SK-N-SH (cell line): ENCODE data around the gene BIRC6. TPM values are rescaled to one million over a fixed set of nuclear protein-coding genes. Genes with fewer than 3 reads are reported as not detected.

Experiments used
- CTCF ChIA-PET: fragments of 300-600, 350-600 bp; formaldehyde crosslinking; extraction: SDS; loops from one replicate; lab custom pipeline; 2021; lab: Yijun Ruan, JAX
- POLR2A ChIA-PET: fragments of 350-600 bp; sonication (Branson Sonifier 250); formaldehyde crosslinking; extraction: SDS; loops from one replicate; lab custom pipeline; 2020; ENCODE audit warnings: antibody characterized with exemption, inconsistent platforms; lab: Yijun Ruan, JAX
- DNase-seq: peaks from one replicate; pipeline ENCODE4 v3.0.0; 2012
- H2AFZ ChIP-seq: fragments of 200-600 bp; sonication (generic); 2 replicates; pipeline ENCODE4 v1.8.1; 2016; ENCODE audit warnings: antibody characterized with exemption, mild to moderate bottlenecking, low read depth
- H3F3A ChIP-seq: fragments of 200-600 bp; sonication (generic); replicated peaks from 2 replicates; pipeline ENCODE3; 2016; ENCODE audit warnings: antibody characterized with exemption, mild to moderate bottlenecking; ENCODE audit not compliant: insufficient read depth
- H3K27ac ChIP-seq, 2 experiments: fragments of 200-500 bp in 1 of 2; fragments of 200-600 bp in 1 of 2; sonication (Bioruptor generic) in 1 of 2; sonication (generic), shearing (Covaris generic) in 1 of 2; 2 replicates each; pipeline versions ENCODE4 v1.5.1 to v1.6.1; 2014 to 2016; ENCODE audit warnings: low read depth in 2 of 2, inconsistent platforms in 1 of 2, low read length in 1 of 2, mild to moderate bottlenecking in 1 of 2, mixed read lengths in 1 of 2
- H3K27me3 ChIP-seq: fragments of 200-600 bp; sonication (generic), shearing (Covaris generic); 2 replicates; pipeline ENCODE4 v1.6.1; 2016; ENCODE audit warnings: mixed run types; ENCODE audit not compliant: insufficient read depth
- H3K36me3 ChIP-seq, 2 experiments: fragments of 200-500 bp in 1 of 2; fragments of 200-600 bp in 1 of 2; sonication (Bioruptor generic) in 1 of 2; sonication (generic) in 1 of 2; replicated peaks in 1 of 2; 2 replicates each; pipeline versions ENCODE3 to v1.5.1; 2014 to 2016; ENCODE audit warnings: low read length in 1 of 2, mild to moderate bottlenecking in 1 of 2; ENCODE audit not compliant: insufficient read depth in 2 of 2, control insufficient read depth in 1 of 2
- H3K4me1 ChIP-seq, 2 experiments: fragments of 200-500 bp in 1 of 2; fragments of 200-600 bp in 1 of 2; sonication (Bioruptor generic) in 1 of 2; sonication (generic), shearing (Covaris generic) in 1 of 2; 2 replicates each; pipeline versions ENCODE4 v1.5.1 to v1.6.1; 2014 to 2016; ENCODE audit warnings: low read depth in 1 of 2, low read length in 1 of 2, mixed run types in 1 of 2; ENCODE audit not compliant: insufficient read depth in 2 of 2, control insufficient read depth in 1 of 2
- H3K4me2 ChIP-seq: fragments of 200-600 bp; sonication (generic), shearing (Covaris generic); 2 replicates; pipeline ENCODE4 v1.6.1; 2017; ENCODE audit warnings: mixed run types
- H3K4me3 ChIP-seq, 2 experiments: fragments of 200-500 bp in 1 of 2; fragments of 200-600 bp in 1 of 2; sonication (Bioruptor generic) in 1 of 2; sonication (generic), shearing (Covaris generic) in 1 of 2; 2 replicates each; pipeline versions ENCODE4 v1.5.1 to v1.8.1; 2014 to 2016; ENCODE audit warnings: low read depth in 2 of 2, inconsistent platforms in 1 of 2, low read length in 1 of 2, mild to moderate bottlenecking in 1 of 2, mixed read lengths in 1 of 2, moderate library complexity in 1 of 2
- H3K79me2 ChIP-seq: fragments of 200-600 bp; sonication (generic); 2 replicates; pipeline ENCODE4 v1.8.1; 2017; ENCODE audit warnings: mild to moderate bottlenecking; ENCODE audit not compliant: insufficient read depth
- H3K9ac ChIP-seq: fragments of 200-600 bp; sonication (generic); 2 replicates; pipeline ENCODE4 v1.6.1; 2017; ENCODE audit warnings: mixed run types
- H3K9me2 ChIP-seq: fragments of 200-600 bp; sonication (generic); 2 replicates; pipeline ENCODE4 v1.6.1; 2017; ENCODE audit warnings: mixed run types
- H3K9me3 ChIP-seq: fragments of 200-600 bp; sonication (generic); 2 replicates; pipeline ENCODE4 v1.6.1; 2017; ENCODE audit warnings: mixed run types, mild to moderate bottlenecking, moderate library complexity
- H4K20me1 ChIP-seq: fragments of 200-600 bp; sonication (generic); 2 replicates; pipeline ENCODE4 v1.6.1; 2017; ENCODE audit warnings: mild to moderate bottlenecking, mixed run types; ENCODE audit not compliant: insufficient read depth
- EZH2phosphoT487 ChIP-seq: fragments of 200-600 bp; sonication (generic); IDR thresholded peaks from 2 replicates; pipeline ENCODE4 v1.6.1; 2017; ENCODE audit warnings: low read depth, mixed run types, mild to moderate bottlenecking, antibody characterized with exemption, moderate library complexity, borderline replicate concordance
- GABPA ChIP-seq: IDR thresholded peaks from 2 replicates; pipeline ENCODE4 v1.4.0; 2012; ENCODE audit warnings: low read depth, mild to moderate bottlenecking
- MEF2A ChIP-seq: IDR thresholded peaks from 2 replicates; pipeline ENCODE4 v1.4.0; 2012; ENCODE audit warnings: low read depth, borderline replicate concordance
- MXI1 ChIP-seq: IDR thresholded peaks from 2 replicates; pipeline ENCODE4 v1.6.1; 2012; ENCODE audit warnings: mild to moderate bottlenecking, low read depth, low read length, improper control_type of control experiment
- NFIC ChIP-seq: IDR thresholded peaks from 2 replicates; pipeline ENCODE4 v1.4.0; 2012; ENCODE audit warnings: borderline replicate concordance
- POLR2AphosphoS5 ChIP-seq: IDR thresholded peaks from 2 replicates; pipeline ENCODE4 v1.6.1; 2012; ENCODE audit warnings: low read depth, low read length
- RCOR1 ChIP-seq: fragments of 150-350 bp; IDR thresholded peaks from 2 replicates; pipeline ENCODE4 v1.6.1; 2017; ENCODE audit warnings: antibody characterized with exemption, low read length
- RFX5 ChIP-seq: IDR thresholded peaks from 2 replicates; pipeline ENCODE4 v1.6.1; 2012; ENCODE audit warnings: mild to moderate bottlenecking, improper control_type of control experiment, low read length
- SMC3 ChIP-seq: IDR thresholded peaks from 2 replicates; pipeline ENCODE4 v1.6.1; 2012; ENCODE audit warnings: low read depth, low read length, improper control_type of control experiment
- TCF12 ChIP-seq: IDR thresholded peaks from 2 replicates; pipeline ENCODE4 v1.4.0; 2012
- TEAD4 ChIP-seq: IDR thresholded peaks from 2 replicates; pipeline ENCODE4 v1.4.0; 2012; ENCODE audit warnings: mild to moderate bottlenecking, borderline replicate concordance; ENCODE audit not compliant: insufficient read depth
- WGBS: methylation state at CpG from one replicate; pipeline ENCODE4 v1.1.6; 2017; ENCODE audit warnings: low lambda C conversion rate; 5-methylcytosine and 5-hydroxymethylcytosine counted together
- polyA plus RNA-seq, 3 experiments: library from polyadenylated mRNA; depleted of rRNA; stranded (reverse); fragments of >200 nt; gene quantifications; 2 replicates each; pipeline ENCODE4 v1.2.3, GENCODE V29; 2012
- TF ChIP-seq, protein P1 (sequence below): IDR thresholded peaks from 2 replicates; pipeline ENCODE4 v1.6.1; 2012; ENCODE audit warnings: mild to moderate bottlenecking, low read depth, low read length, moderate library complexity
- TF ChIP-seq, protein P2 (sequence below): fragments of 200-600 bp; sonication (generic); IDR thresholded peaks from 2 replicates; pipeline ENCODE4 v1.6.1; 2017; ENCODE audit warnings: antibody characterized with exemption, mild to moderate bottlenecking, moderate library complexity
- TF ChIP-seq, protein P3 (sequence below): IDR thresholded peaks from 2 replicates; pipeline ENCODE4 v1.4.0; 2012; ENCODE audit warnings: low read depth

BIRC6 gene
- polyA plus RNA-seq, 1 of the 3 experiments (the other 2 are of a cell fraction) = 28.9 TPM

DNA sequence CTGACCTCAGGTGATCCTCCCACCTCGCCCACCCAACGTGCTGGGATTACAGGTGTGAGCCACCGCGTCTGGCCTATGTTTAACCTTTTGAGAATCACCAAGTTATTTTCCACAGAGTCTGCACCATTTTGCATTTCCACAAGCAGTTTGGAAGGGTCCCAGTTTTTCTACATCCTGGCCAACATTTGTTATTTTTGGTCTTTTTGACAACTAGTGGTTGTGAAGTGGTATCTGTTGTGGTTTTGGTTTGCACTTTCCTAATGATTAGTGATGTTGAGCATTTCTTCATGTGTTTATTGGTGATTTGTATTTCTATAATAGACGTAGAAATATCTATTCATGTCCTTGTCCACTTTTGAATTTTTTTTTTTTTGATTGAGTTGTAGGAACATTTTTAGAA, 67.9 kb downstream of the BIRC6 start:
- peaks cover 13 to 20% of the 10 kb centered on the region in 2 experiments; a peak in 3 of 4 replicates for H3K4me1 ChIP-seq
- 97% methylated on average over 5 of the region's 5 CpGs for WGBS
- no peak for DNase-seq
- peaks cover 6 to 24% of the 10 kb centered on the region in 2 experiments for H3K36me3 ChIP-seq
- peaks cover 42% of the 10 kb centered on the region for H4K20me1 ChIP-seq
- H3K9me2 ChIP-seq = no peaks in the 10 kb centered on the region
- H2AFZ ChIP-seq = no peak overlapping the region
- no peak overlapping the region for H3K27ac ChIP-seq
- peaks cover 100% of the 10 kb centered on the region for H3K79me2 ChIP-seq
- POLR2A ChIA-PET = no interaction called here
- H3K27me3 ChIP-seq = no peaks in the 10 kb centered on the region
- H3K4me3 ChIP-seq = no peak overlapping the region
- H3K9ac ChIP-seq = no peak overlapping the region
- H3K4me2 ChIP-seq = no peak overlapping the region
- H3F3A ChIP-seq = peaks cover 3% of the 10 kb centered on the region
- CTCF ChIA-PET = no interaction called here
- no peaks in the 10 kb centered on the region for H3K9me3 ChIP-seq
- TF ChIP-seq NFIC = no peak
- no peak for TF ChIP-seq RCOR1
- no peak for TF ChIP-seq TEAD4
- no peak for TF ChIP-seq SMC3
- TF ChIP-seq MEF2A = no peak
- TF ChIP-seq GABPA = no peak

DNA sequence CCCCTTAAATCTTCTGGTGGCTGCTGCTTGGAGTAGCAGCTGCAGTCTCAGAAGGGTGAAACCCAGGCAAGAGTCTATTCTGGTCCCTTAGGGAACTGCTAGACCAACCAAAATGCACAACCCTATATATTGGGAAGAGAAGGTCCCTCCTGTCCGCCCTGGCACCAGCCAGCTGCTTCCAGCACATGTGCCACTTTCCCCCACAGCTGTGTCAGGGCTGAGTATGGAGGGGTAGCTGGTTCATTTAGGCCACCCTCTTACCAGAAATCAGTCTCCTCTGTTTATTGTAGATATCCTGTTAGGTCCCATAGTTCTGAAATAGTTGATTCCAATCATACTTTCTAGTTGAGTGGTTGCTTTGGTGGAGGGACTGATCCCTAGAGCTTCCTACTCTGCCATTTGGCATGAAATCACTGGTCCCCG, 68.9 kb downstream of the BIRC6 start:
- no peak for DNase-seq
- H4K20me1 ChIP-seq = peaks cover 42% of the 10 kb centered on the region
- TF ChIP-seq NFIC = no peak
- TF ChIP-seq POLR2AphosphoS5 = no peak
- peak; percentile 38; the same call in 1 of the 2 replicates for TF ChIP-seq TCF12
- CTCF ChIA-PET = interaction anchor here (0.7 to 0.9 kb wide), 2 partner anchors 14 to 1507 kb away, joined by 3 read pairs; no protein-coding TSS in a partner anchor
- H3K9me2 ChIP-seq = no peaks in the 10 kb centered on the region
- H2AFZ ChIP-seq = no peak overlapping the region
- H3K36me3 ChIP-seq = peaks cover 13 to 27% of the 10 kb centered on the region in 2 experiments
- peaks cover 99% of the 10 kb centered on the region for H3K79me2 ChIP-seq
- WGBS = 80% methylated on average over 2 of the region's 2 CpGs
- no peak overlapping the region for H3K27ac ChIP-seq
- H3K4me2 ChIP-seq = peak overlapping the region; percentile 10; the same call in 1 of the 2 replicates
- POLR2A ChIA-PET = no interaction called here
- H3K4me1 ChIP-seq = peaks cover 13 to 20% of the 10 kb centered on the region in 2 experiments; a peak in 3 of 4 replicates
- no peak overlapping the region for H3K4me3 ChIP-seq
- H3K9me3 ChIP-seq = no peaks in the 10 kb centered on the region
- peaks cover 3% of the 10 kb centered on the region for H3F3A ChIP-seq
- no peaks in the 10 kb centered on the region for H3K27me3 ChIP-seq
- no peak overlapping the region for H3K9ac ChIP-seq

DNA sequence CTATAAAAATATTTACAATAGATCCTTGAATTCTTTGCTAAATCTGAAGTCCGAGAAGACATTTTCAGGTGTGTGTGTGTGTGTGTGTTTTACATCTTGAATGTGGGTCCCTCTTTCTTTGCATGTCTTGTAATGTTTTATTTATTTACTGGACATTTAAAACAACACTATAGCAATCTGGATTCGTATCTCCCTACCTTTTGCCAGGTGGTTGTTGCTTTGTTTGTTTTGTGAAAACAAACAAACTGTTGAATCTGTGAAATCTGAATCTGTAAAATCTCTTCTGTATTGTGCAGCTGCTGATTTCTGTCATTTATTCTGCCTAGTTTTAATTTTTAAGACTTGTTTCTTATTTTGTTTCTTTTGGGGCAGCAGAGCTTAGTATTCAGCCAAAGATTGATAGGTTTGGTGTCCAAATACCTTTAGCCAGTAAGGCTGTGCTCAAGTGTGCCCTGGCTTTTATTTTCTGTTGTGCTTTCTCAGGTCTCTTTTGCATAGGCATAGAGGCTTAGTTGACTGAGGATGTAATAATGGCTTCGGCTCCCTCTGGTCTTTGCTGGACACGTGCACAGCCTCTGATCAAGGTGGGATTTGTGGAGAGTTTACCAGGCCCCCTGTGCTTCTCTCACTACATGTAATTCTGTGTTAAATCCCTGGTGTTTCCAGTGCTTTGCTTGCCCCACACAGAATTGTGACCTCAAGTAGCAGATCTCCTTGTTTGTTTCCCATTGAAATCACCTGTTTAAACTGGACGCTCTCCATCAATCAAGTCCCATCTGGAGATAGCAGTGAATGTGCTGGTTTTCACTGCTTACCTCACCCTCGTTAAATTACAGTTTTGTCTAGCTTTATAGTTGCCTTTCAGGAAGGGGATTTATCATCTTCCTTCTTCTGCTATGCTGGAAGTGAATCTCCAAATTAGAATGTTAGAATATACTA, 71.1 kb downstream of the BIRC6 start:
- peaks cover 7 to 13% of the 10 kb centered on the region in 2 experiments; a peak in 3 of 4 replicates for H3K4me1 ChIP-seq
- H3F3A ChIP-seq = peaks cover 7% of the 10 kb centered on the region
- no peak overlapping the region for H2AFZ ChIP-seq
- no peak overlapping the region for H3K4me3 ChIP-seq
- H3K79me2 ChIP-seq = peaks cover 96% of the 10 kb centered on the region
- 90% methylated on average over 6 of the region's 6 CpGs for WGBS
- H3K4me2 ChIP-seq = no peak overlapping the region
- no peak overlapping the region for H3K9ac ChIP-seq
- H3K27me3 ChIP-seq = no peaks in the 10 kb centered on the region
- H3K36me3 ChIP-seq = peaks cover 23 to 31% of the 10 kb centered on the region in 2 experiments
- H3K27ac ChIP-seq = peak overlapping the region in 1 of 2 experiments; percentile 58; a peak in 1 of 4 replicates
- peak; percentile 29 for DNase-seq
- no peaks in the 10 kb centered on the region for H3K9me3 ChIP-seq
- POLR2A ChIA-PET = no interaction called here
- no peaks in the 10 kb centered on the region for H3K9me2 ChIP-seq
- H4K20me1 ChIP-seq = peaks cover 42% of the 10 kb centered on the region
- CTCF ChIA-PET = no interaction called here
- TF ChIP-seq, protein P1, sequence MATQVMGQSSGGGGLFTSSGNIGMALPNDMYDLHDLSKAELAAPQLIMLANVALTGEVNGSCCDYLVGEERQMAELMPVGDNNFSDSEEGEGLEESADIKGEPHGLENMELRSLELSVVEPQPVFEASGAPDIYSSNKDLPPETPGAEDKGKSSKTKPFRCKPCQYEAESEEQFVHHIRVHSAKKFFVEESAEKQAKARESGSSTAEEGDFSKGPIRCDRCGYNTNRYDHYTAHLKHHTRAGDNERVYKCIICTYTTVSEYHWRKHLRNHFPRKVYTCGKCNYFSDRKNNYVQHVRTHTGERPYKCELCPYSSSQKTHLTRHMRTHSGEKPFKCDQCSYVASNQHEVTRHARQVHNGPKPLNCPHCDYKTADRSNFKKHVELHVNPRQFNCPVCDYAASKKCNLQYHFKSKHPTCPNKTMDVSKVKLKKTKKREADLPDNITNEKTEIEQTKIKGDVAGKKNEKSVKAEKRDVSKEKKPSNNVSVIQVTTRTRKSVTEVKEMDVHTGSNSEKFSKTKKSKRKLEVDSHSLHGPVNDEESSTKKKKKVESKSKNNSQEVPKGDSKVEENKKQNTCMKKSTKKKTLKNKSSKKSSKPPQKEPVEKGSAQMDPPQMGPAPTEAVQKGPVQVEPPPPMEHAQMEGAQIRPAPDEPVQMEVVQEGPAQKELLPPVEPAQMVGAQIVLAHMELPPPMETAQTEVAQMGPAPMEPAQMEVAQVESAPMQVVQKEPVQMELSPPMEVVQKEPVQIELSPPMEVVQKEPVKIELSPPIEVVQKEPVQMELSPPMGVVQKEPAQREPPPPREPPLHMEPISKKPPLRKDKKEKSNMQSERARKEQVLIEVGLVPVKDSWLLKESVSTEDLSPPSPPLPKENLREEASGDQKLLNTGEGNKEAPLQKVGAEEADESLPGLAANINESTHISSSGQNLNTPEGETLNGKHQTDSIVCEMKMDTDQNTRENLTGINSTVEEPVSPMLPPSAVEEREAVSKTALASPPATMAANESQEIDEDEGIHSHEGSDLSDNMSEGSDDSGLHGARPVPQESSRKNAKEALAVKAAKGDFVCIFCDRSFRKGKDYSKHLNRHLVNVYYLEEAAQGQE = no peak
- TF ChIP-seq RFX5 (no peak), EZH2phosphoT487 (no peak), MXI1 (no peak), POLR2AphosphoS5 (no peak)
- TF ChIP-seq, protein P2, sequence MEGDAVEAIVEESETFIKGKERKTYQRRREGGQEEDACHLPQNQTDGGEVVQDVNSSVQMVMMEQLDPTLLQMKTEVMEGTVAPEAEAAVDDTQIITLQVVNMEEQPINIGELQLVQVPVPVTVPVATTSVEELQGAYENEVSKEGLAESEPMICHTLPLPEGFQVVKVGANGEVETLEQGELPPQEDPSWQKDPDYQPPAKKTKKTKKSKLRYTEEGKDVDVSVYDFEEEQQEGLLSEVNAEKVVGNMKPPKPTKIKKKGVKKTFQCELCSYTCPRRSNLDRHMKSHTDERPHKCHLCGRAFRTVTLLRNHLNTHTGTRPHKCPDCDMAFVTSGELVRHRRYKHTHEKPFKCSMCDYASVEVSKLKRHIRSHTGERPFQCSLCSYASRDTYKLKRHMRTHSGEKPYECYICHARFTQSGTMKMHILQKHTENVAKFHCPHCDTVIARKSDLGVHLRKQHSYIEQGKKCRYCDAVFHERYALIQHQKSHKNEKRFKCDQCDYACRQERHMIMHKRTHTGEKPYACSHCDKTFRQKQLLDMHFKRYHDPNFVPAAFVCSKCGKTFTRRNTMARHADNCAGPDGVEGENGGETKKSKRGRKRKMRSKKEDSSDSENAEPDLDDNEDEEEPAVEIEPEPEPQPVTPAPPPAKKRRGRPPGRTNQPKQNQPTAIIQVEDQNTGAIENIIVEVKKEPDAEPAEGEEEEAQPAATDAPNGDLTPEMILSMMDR = no peak
- TF ChIP-seq, protein P3, sequence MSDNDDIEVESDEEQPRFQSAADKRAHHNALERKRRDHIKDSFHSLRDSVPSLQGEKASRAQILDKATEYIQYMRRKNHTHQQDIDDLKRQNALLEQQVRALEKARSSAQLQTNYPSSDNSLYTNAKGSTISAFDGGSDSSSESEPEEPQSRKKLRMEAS = no peak
